Lung (tissue), 12 donors: ENCODE results near the gene PTGDR. TPM values are rescaled to one million over a fixed set of nuclear protein-coding genes. Genes with fewer than 3 reads are reported as not detected.
A peak's percentile ranks its signal among the peaks of the same experiment; 100 is the strongest.

Experiments
- ATAC-seq: fragments of 200-7000 bp; cut with Tn5 transposase; one replicate; pipeline ENCODE4 v1.9.1; 2020; ENCODE audit warnings: moderate number of reproducible peaks; ENCODE audit not compliant: insufficient read depth, low FRiP score
- DNase-seq, 3 donors: peaks; one replicate each; pipeline ENCODE4 v3.0.0-alpha.2; 2013 to 2017
- H3K27ac ChIP-seq, 2 donors: one replicate each; pipeline ENCODE4 v1.5.1; 2013; ENCODE audit warnings: mild to moderate bottlenecking in 2 of 2, moderate library complexity in 2 of 2, control low read depth in 1 of 2, inconsistent platforms in 1 of 2, low read depth in 1 of 2, low read length in 1 of 2
- H3K27me3 ChIP-seq, 3 donors: one replicate each; pipeline ENCODE4 v1.5.1; 2013; ENCODE audit warnings: low read length in 2 of 3; ENCODE audit not compliant: control insufficient read depth in 3 of 3, insufficient read depth in 3 of 3
- H3K36me3 ChIP-seq, 4 donors: one replicate each; pipeline ENCODE4 v1.5.1; 2013; ENCODE audit warnings: low read length in 4 of 4, mild to moderate bottlenecking in 1 of 4, moderate library complexity in 1 of 4; ENCODE audit not compliant: control insufficient read depth in 4 of 4, insufficient read depth in 4 of 4
- H3K4me1 ChIP-seq, 5 donors: one replicate each; pipeline ENCODE4 v1.5.1; 2013; ENCODE audit warnings: low read length in 5 of 5, mild to moderate bottlenecking in 2 of 5, moderate library complexity in 1 of 5; ENCODE audit not compliant: control insufficient read depth in 5 of 5, insufficient read depth in 5 of 5
- H3K4me3 ChIP-seq: one replicate; pipeline ENCODE4 v1.5.1; 2013; ENCODE audit warnings: mild to moderate bottlenecking, control low read depth, moderate library complexity
- H3K9ac ChIP-seq, 2 donors: one replicate each; pipeline ENCODE4 v1.5.1; 2013; ENCODE audit warnings: low read length in 2 of 2, control low read depth in 1 of 2; ENCODE audit not compliant: insufficient read depth in 1 of 2
- H3K9me3 ChIP-seq, 4 donors: one replicate each; pipeline ENCODE4 v1.5.1; 2013; ENCODE audit warnings: low read length in 3 of 4, mild to moderate bottlenecking in 1 of 4, moderate library complexity in 1 of 4; ENCODE audit not compliant: control insufficient read depth in 4 of 4, insufficient read depth in 3 of 4
- CTCF ChIP-seq: IDR thresholded peaks from 2 replicates; pipeline ENCODE4 v1.5.1; 2012; ENCODE audit warnings: mild to moderate bottlenecking; ENCODE audit errors: control extremely low read depth, extremely low read depth
- WGBS, 2 donors: extraction: QIAGEN DNeasy Blood & Tissue Kit; methylation state at CpG; one replicate each; pipeline ENCODE4 v1.1.7; 2013; 5-methylcytosine and 5-hydroxymethylcytosine counted together
- polyA plus RNA-seq, 2 donors: library from polyadenylated mRNA; stranded (reverse); fragments of 200-250 nt; gene quantifications; one replicate each; pipeline ENCODE4 v1.2.1, GENCODE V29; 2013
- total RNA-seq, 2 donors: library from RNA; depleted of rRNA in 1 of 2; stranded (reverse); fragments of >200 nt in 1 of 2; gene quantifications; one replicate each; pipeline ENCODE4 v1.2.1, GENCODE V29; 2014 to 2021
- donor health status: control.
- donor health status: control.
- donor health status: Bipolar disorder and iron deficiency.
- donor health status: healthy.
- donor health status: DM: yes; HTN: yes; CAD: no.

Gene PTGDR
- total and polyA plus RNA-seq, 4 donors = 0.31 to 1.7 (median 0.70) TPM

DNA sequence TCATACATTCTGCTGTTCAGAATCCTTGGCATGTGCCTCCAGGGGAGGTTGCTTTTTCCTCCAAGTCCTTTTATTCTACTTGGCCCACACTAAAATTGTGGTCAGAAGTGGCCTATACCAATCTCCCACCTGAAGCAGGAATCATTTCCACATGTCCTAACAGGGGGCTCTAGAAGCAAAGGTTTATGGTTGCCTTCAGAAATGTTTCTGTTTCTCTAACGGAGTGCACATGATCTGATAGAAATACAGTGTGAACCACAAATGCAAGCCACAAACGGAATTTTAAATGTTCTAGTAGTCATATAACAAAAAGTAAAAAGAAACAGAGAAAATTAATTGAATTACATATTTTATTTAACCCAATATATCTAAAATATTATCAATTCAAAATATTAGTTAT is 50.6 kb downstream of the PTGDR start:
- no peaks in the 10 kb centered on the region for H3K36me3 ChIP-seq
- TF ChIP-seq CTCF = no peak
- peaks cover 0 to 43% (median 8%) of the 10 kb centered on the region in 5 donors for H3K4me1 ChIP-seq
- ATAC-seq (no peak), DNase-seq (no peak)
- H3K4me3 ChIP-seq = no peak overlapping the region
- peaks cover 0 to 25% (median 0%) of the 10 kb centered on the region in 3 donors for H3K27me3 ChIP-seq
- H3K9ac ChIP-seq = no peak overlapping the region
- 18 to 71% methylated on average over 2 of the region's 2 CpGs for WGBS, 2 donors
- no peak overlapping the region for H3K27ac ChIP-seq
- peaks cover 0 to 7% (median 0%) of the 10 kb centered on the region in 4 donors for H3K9me3 ChIP-seq

GRCh38 chr14:52318826-52319645 is 51.5 kb downstream of the PTGDR start:
- WGBS, 2 donors = 58 to 59% methylated on average over 5 of the region's 5 CpGs
- Histone ChIP-seq H3K27ac (no peak overlapping the region), H3K4me1 (peaks cover 0 to 37% (median 4%) of the 10 kb centered on the region in 5 donors), H3K4me3 (no peak overlapping the region), H3K36me3 (no peaks in the 10 kb centered on the region), H3K9ac (no peak overlapping the region), H3K9me3 (peaks cover 0 to 12% (median 0%) of the 10 kb centered on the region in 4 donors), H3K27me3 (peaks cover 0 to 17% (median 0%) of the 10 kb centered on the region in 3 donors)
- no peak for TF ChIP-seq CTCF
- DNase-seq = peak in 2 of 3 donors; percentile 82 to 85
- no peak for ATAC-seq

- peaks cover 0 to 12% (median 0%) of the 10 kb centered on the region in 4 donors for H3K9me3 ChIP-seq
- H3K36me3 ChIP-seq = no peaks in the 10 kb centered on the region
- H3K27ac ChIP-seq = no peak overlapping the region
- no peak overlapping the region for H3K4me3 ChIP-seq
- DNase-seq = peak in 2 of 3 donors; percentile 60 to 70
- no peak for ATAC-seq
- no peak overlapping the region for H3K9ac ChIP-seq
- H3K27me3 ChIP-seq = peaks cover 0 to 11% (median 0%) of the 10 kb centered on the region in 3 donors
- TF ChIP-seq CTCF = no peak
- 83 to 92% methylated on average over 3 of the region's 3 CpGs for WGBS, 2 donors
- H3K4me1 ChIP-seq = peaks cover 0 to 29% (median 0%) of the 10 kb centered on the region in 5 donors
Observed at GRCh38 chr14:52319919-52320318, 52.4 kb downstream of the PTGDR start.
